Amygdala (tissue), 56 donors: Measurements from ENCODE around the gene PRR23B.

Source experiments
- DNase-seq, 56 donors: peaks; one replicate each; lab custom pipeline; 2025; lab: John Stamatoyannopoulos, UW

Gene PRR23B

GRCh38 chr3:138975351-138975750, 45.4 kb downstream of the PRR23B start:
- no peak for DNase-seq

- no peak for DNase-seq
Observed at GRCh38 chr3:138974462-138974861, 46.3 kb downstream of the PRR23B start.

DNA sequence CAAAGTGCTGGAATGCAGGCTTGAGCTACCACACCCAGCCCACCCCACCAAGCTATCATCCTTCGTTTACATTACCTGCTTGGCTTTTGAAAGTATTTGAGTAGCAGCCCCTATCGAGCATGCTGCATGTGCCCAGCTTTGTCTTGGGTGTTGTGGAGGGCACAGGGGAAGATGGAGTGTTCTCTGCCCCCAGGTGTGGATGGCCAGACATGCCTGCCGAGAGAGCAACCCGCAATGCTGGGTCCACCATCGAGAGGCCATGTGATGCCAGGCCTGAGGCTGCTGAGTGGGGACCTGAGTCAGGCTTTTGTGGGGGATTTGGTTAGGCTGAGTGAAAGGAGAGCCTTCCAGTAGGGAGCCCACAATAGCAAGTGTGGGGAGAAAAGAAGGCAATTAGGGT, 47.8 kb downstream of the PRR23B start:
- DNase-seq, result no peak

DNA sequence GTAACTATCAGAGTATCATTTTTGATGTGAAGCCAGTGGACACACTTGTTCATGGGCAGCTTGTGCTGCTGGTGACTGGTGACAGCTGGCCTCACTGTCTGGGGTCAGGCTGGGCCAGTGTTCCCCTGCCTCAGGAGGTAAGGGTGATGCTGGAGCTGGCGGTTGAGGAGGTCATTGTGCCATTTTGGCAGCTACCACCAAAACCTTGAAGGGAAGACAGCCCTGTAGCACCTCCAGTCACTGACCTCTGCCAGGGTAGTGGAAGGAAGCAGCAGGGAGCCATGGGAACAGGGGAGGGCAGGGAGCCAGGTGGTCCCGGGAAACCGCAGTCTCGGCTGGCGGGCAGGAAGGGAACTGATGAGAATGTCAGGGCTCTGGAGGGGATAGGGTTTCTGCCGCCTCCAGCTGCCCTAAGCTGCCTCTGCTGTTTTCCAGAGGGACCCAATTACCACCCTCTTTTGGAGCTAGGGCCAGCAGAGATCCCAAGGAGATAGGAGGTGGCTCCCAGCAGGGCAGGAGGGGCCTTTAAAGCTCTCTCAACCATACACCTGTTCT, 48.9 kb downstream of the PRR23B start:
- DNase-seq, result no peak
